ENCODE results near the gene CBARP.
"Not testable (repeated sequence)": the region's sequence is repeated elsewhere in the genome, so short reads cannot be mapped to it uniquely, and the experiment has no call there.

The CBARP gene

GRCh38 chr19:1252821-1253513 is 15.2 kb upstream of the CBARP start:
- peak in 1 of 3 experiments; percentile 57 for DNase-seq (ENCODE audit: low read depth in 3 of 3)

DNA sequence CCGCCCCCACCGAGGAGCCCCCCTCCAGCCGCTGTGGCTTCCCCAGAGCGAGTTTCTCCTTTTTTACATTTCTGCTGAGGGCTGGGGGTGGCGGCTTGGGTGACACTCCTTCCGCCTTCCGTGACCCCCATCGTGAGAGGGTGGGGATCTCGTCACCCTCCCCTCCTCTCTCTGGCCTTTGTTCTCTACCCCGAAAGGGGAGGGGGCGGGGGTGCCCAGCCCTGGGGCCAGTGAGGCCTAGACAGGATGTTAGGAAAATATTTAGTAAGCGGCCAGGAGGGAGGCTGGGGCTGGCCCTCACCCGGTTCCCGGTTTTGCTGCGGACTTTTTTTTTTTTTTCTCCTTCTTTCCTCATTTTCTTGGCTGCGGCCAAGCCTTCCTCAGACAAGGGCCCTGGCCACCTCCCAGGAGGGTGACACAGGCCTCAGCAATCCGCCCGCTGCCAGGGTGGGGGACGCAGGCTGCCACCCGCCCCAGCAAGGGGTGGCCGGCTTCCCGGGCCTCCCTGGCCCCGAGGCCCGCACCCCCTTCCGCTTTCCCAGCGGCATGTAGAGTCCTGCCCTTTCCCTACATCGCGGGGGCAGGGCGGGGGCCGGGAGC is 14.5 kb upstream of the CBARP start:
- DNase-seq (ENCODE audit: low read depth in 3 of 3), result no peak

- peak in 2 of 3 experiments; percentile 44 to 56 for DNase-seq (ENCODE audit: low read depth in 3 of 3)
Measured at GRCh38 chr19:1251330-1252220, 13.8 kb upstream of the CBARP start.

DNA sequence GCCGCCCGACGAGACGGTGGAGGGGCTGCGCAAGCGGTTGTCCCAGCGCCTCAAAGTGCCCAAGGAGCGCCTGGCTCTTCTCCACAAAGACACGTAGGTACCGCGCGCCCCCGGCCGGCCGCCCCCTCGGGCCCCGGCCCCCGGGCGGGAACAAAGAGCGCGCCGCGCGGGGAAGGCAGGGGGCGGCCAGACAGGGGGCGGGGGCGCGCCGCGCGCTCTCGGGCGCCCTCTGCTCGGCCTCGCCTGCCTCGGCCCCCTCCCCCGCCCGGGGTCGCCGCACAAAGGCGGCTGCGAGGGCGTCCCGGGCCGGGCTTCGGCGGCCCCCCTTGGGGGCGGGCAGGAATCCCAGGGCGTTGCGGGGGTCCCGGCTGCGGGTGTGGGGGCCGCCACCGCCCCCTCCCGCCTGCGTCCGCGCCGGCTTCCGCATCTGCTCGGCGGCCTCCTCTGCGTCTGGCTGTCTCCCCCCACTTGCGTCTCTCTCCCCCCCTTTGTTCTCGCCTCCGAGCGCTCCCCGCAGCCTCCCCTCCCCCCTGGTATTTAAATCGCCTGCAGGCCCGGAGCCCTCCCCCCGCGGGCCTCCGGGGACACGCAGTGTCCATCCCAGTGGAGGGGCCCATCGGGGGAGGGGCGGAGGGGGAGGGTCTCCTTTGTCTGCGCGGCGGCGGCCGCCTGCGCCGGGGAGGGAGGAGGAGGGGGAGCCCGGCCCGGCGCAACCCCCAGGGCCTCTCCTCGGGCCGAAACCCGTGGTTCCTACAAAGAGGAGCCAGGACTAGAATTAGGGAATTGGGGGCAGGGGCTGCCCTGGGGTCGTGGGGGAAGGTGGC is 12.8 kb upstream of the CBARP start:
- no peak for DNase-seq (ENCODE audit: low read depth in 3 of 3)

- DNase-seq (ENCODE audit: low read depth in 3 of 3), result peak in 1 of 3 experiments; percentile 39
Measured at GRCh38 chr19:1249990-1250436, 12.2 kb upstream of the CBARP start.

- DNase-seq (ENCODE audit: low read depth in 3 of 3), result peak; percentile 93
Measured at GRCh38 chr19:1249298-1249989, 11.6 kb upstream of the CBARP start.

GRCh38 chr19:1248786-1249297 is 11.0 kb upstream of the CBARP start:
- DNase-seq (ENCODE audit: low read depth in 3 of 3), result peak; percentile 74 to 79 (median 74)

GRCh38 chr19:1248139-1248785 is 10.5 kb upstream of the CBARP start, which contains the start of gene MIDN:
Gene MIDN, plus strand, starts transcription at chr19:1248583. Its CDS starts 1,714 bp downstream, at chr19:1250297.
- peak in 1 of 3 experiments; percentile 52 for DNase-seq (ENCODE audit: low read depth in 3 of 3)

DNA sequence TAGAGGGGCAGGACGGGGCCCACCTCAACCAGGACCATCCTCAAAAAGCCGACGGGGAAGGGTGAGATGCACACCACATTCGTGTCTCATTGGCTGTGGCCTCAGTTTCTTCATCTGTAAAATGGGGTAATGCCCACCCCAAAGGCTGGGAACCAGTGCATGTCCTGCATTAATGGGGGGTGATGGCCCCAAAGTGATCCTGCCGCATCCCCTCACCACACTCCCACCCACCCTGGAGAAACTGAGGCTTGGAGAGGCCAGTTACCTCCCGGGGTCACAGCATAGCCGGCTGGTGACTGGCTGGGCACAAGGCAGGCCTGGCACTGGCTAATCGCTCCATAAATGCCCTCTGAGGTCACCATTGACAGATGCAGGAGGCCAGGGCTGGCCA is 9.9 kb upstream of the CBARP start:
- no peak for DNase-seq (ENCODE audit: low read depth in 3 of 3)

DNA sequence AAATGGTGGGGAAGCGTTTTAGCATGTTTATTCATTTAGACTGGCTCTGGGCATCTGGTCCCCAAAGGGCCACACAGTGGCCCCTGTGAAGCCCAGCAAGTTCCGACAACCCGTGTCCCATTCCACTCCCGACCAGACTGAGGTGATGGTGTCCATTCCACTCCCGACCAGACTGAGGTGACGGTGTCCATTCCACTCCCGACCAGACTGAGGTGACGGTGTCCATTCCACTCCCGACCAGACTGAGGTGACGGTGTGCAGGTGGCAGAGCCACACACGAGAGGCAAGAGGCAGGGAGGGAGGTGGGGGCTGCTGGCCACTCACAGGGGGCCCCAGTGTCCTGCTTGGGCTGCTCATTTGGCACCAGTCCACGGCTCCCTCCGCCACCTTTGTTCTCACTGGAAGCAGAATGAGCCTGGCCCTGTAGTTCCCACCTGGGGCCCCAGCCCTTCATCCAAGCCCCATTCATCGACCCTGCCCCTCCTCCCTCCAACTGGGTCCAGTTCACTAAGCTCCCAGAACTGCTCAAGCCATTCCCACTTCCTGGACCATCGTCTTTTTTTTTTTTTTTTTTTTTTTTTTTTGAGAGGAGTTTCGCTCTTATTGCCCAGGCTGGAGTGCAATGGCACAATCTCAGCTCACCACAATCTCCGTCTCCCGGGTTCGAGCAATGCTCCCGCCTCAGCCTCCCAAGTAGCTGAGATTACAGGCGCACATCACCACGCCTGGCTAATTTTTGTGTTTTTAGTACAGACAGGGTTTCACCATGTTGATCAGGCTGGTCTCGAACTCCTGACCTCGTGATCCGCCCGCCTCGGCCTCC is 8.7 kb upstream of the CBARP start:
- DNase-seq (ENCODE audit: low read depth in 3 of 3), result not testable (repeated sequence)

DNA sequence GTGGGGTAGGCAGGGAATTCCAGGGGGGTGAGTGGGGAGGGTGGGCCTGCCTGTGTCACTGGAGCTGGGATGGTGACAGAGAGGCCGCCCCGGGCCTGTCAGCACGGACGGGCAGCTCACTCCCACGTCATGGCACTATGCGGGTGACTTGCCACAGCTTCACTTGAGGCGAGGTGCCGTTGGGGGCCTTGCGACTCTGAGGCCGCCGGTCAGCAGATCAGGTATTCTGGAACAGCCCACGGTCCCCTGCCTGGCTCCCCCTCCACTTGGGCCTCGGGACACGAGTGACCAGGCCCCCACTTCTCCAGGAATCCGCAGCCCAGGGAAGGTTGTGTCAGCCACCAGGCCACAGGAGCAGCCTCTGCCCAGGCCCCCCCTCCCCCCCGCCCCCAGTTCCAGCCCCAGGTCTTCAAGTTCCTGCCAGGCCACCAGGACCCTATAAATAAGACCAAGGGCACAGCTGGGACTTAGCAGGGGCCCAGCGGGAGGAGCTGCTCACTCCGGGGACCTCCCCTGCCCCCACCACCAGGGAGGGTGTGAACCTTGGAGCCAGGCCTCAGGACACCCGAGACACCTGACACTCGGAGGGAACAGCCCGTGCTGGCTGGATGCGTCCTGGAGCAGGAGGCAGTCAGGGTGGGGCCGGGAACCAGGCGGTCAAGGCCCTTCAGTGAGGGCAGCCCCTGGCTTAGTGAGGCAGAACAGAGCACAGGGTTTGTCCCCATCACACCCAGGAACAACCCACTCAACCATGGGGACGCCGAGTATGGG is 7.9 kb upstream of the CBARP start:
- no peak for DNase-seq (ENCODE audit: low read depth in 3 of 3)

DNA sequence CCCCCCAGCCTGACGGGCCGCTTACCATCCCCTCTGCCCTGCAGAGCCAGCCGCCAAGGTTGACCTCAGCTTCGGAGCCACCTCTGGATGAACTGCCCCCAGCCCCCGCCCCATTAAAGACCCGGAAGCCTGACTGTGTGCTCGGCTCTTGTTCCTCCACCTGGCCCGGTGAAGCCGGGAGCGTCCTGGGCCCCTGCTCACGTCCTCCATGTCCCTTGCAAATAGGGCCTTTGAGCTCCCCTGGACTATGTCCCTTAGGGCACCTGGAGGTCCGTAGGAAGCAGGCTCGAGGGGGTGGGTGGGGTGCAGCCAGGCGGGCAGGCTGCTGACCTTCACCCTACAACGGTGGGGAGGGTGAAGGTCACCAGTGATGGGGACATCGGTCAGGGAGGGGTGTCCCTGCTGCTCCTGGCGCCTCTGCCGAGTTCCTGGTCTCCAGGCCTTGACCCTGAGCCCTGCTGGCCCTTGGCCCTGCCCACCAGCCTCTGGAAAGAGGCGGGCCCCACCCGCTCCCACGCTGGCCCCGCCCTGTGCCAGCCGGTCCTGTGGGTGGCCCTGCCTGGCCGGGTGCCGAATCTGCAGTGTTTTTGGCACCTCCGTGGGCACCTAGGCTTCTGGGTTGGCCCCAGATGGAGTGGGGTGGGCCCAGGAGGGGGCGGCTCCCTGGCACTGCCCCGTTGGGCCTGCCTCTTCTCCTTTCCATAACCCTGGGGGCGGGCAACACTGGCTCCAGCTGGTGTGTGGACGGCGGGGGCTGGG is 7.1 kb upstream of the CBARP start:
- DNase-seq (ENCODE audit: low read depth in 3 of 3), result no peak

- peak; percentile 74 to 79 (median 75) for DNase-seq (ENCODE audit: low read depth in 3 of 3)
Measured at GRCh38 chr19:1243768-1244692, 6.2 kb upstream of the CBARP start.

DNA sequence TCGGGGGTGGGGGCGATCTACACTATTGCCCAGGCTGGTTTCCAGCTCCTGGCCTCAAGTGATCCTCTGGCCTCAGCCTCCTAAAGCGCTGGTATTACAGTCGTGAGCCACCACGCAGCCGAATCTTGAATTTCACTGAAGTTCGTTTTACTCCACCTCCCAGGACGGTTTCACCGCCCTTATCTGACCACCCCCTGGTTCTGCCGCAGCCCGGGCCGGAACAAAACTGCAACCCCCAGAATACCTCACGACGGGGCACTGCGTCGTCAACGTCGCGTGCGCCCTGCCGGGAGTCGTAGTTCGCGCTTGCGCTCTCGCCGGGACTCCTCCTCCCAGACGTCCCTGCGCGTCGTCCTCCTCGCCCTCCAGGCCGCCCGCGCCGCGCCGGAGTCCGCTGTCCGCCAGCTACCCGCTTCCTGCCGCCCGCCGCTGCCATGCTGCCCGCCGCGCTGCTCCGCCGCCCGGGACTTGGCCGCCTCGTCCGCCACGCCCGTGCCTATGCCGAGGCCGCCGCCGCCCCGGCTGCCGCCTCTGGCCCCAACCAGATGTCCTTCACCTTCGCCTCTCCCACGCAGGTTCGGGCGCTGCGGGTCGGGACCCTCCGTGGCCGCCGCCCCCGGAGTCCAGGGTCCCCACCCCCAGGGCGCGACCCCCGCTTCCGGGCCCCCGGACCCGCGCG is 3.8 kb upstream of the CBARP start, which contains the start of gene ATP5F1D:
Gene ATP5F1D (plus strand): TSS at position 335 of the 679 bp plus-strand sequence. CDS start 100 bp downstream, at position 435.
- peak; percentile 76 to 84 (median 80) for DNase-seq (ENCODE audit: low read depth in 3 of 3)

DNA sequence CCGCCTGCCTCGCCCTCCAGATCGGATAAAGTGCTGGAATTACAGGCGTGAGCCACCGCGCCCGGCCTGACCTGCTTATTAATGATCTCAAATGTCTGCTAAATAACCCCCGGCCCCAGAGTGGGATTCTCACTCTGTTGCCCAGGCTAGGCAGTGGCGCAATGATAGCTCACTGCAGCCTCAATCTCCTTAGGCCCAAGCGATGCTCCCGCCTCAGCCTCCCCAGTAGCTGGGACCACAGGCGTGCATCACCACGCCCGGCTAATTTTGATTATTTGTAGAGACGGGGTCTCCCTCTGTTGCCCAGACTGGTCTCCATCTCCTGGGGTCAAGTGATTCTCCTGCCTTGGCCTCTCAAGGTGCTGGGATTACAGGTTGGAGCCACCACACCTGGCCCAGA is 3.1 kb upstream of the CBARP start:
- no peak for DNase-seq (ENCODE audit: low read depth in 3 of 3)

Measured in stimulated activated CD4-positive, alpha-beta T cell treated with anti-CD3 and anti-CD28 coated beads, TNF-alpha, amount 100 ng/mL, for 4 hours (primary cell).